ENCODE data around the gene CXCL3. TPM values are rescaled to one million over a fixed set of nuclear protein-coding genes. Genes with fewer than 3 reads are reported as not detected.
"Not testable (repeated sequence)": the region's sequence is repeated elsewhere in the genome, so short reads cannot be mapped to it uniquely, and the experiment has no call there.

The CXCL3 gene
- total and polyA plus RNA-seq, 10 of the 15 experiments (the other 5 are each of a cell fraction or from before 2014, with no cell fraction given): not detected

DNA sequence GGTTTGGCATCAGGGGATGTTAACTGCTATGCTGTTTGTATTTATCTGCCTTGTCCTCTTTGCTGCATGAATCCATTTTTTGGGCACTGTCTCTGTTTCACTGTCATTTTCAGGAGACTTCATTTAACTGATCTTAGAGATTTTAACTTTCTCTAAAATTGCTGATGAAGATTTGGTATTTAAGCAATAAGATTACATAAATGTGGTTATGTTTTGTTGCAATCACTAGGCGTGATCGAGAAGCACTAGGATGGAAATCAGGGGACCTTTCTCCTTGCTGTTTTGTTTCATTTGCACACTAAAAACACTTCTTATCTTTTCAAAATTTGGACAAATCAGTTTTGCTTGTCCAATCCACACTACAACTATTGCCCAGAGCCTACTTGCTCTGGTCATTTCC lies 45.1 kb upstream of the CXCL3 start (continued):
- TF ChIP-seq, protein P1, sequence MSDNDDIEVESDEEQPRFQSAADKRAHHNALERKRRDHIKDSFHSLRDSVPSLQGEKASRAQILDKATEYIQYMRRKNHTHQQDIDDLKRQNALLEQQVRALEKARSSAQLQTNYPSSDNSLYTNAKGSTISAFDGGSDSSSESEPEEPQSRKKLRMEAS (IDR thresholded peaks at IDR 0.05; ENCODE audit: low read depth, low read length): no peak

DNA sequence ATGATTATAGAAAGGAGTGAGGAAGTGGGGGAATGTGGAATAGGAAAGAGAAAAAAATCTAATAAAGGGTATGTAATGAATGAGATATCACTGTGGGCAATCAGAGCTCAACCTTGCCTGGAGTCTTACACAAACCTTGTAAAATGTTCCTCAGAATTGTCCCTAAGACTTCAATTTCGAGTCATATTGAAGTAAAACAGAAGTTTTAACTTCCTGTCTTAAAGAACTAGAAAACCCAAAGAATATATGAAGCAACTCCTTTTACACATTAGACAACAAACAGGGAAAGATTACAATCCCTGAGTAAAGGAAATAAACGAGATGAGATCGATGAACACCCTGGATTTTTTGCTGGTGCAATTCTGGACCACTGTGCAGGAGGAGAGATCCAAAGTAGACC lies 42.5 kb upstream of the CXCL3 start:
- no peaks in the 10 kb centered on the region for H3K79me2 ChIP-seq (ENCODE audit: control insufficient read depth, insufficient read depth, low read length)
- ChIA-PET RAD21 (ENCODE audit: unreplicated experiment) (no interaction called here), CTCF (no interaction called here), POLR2A (no interaction called here), SMC1A (ENCODE audit: uncharacterized antibody, unreplicated experiment) (no interaction called here)
- H4K20me1 ChIP-seq (ENCODE audit: control insufficient read depth, insufficient read depth): no peaks in the 10 kb centered on the region
- ATAC-seq (no peak), FAIRE-seq (no peak), DNase-seq (ENCODE audit: low read depth, low spot score) (no peak)
- WGBS (ENCODE audit: insufficient coverage, insufficient replicate concordance, low lambda C conversion rate, missing lambda C conversion rate): 1% methylated on average over 3 of the region's 3 CpGs
- intact Hi-C loops (cut with micrococcal nuclease; ENCODE audit: unreplicated experiment): no loop called here
- H3K4me2 ChIP-seq (ENCODE audit: control insufficient read depth, insufficient read depth): no peak overlapping the region
- no TSS peak for BruUV-seq (replicated peaks)
- no peak overlapping the region for H3K4me3 ChIP-seq
- H3K27ac ChIP-seq (ENCODE audit: control insufficient read depth, insufficient read depth): no peak overlapping the region
- no peaks in the 10 kb centered on the region for H3K4me1 ChIP-seq (ENCODE audit: control insufficient read depth, insufficient read depth, low read length)
- in situ Hi-C loops (cut with MboI): no loop called here
- H3K9me3 ChIP-seq (replicated peaks; ENCODE audit: control insufficient read depth, insufficient read depth, low read length): no peaks in the 10 kb centered on the region
- no peak overlapping the region for H3K9ac ChIP-seq (ENCODE audit: control insufficient read depth, insufficient read depth, low read length)
- H2AFZ ChIP-seq (ENCODE audit: control insufficient read depth, low read depth, low read length): no peak overlapping the region
- TF ChIP-seq SMC3 (IDR thresholded peaks at IDR 0.05; ENCODE audit: borderline replicate concordance, low read length) (no peak), KLF5 (IDR thresholded peaks at IDR 0.05; ENCODE audit: partially characterized antibody) (no peak), EED (IDR thresholded peaks at IDR 0.05; ENCODE audit: low read depth) (no peak), ZNF622 (IDR thresholded peaks at IDR 0.05) (no peak)
- TF ChIP-seq, protein P2, sequence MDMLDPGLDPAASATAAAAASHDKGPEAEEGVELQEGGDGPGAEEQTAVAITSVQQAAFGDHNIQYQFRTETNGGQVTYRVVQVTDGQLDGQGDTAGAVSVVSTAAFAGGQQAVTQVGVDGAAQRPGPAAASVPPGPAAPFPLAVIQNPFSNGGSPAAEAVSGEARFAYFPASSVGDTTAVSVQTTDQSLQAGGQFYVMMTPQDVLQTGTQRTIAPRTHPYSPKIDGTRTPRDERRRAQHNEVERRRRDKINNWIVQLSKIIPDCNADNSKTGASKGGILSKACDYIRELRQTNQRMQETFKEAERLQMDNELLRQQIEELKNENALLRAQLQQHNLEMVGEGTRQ (IDR thresholded peaks at IDR 0.05; ENCODE audit: borderline replicate concordance, low read depth, low read length): no peak
- TF ChIP-seq, protein P3, sequence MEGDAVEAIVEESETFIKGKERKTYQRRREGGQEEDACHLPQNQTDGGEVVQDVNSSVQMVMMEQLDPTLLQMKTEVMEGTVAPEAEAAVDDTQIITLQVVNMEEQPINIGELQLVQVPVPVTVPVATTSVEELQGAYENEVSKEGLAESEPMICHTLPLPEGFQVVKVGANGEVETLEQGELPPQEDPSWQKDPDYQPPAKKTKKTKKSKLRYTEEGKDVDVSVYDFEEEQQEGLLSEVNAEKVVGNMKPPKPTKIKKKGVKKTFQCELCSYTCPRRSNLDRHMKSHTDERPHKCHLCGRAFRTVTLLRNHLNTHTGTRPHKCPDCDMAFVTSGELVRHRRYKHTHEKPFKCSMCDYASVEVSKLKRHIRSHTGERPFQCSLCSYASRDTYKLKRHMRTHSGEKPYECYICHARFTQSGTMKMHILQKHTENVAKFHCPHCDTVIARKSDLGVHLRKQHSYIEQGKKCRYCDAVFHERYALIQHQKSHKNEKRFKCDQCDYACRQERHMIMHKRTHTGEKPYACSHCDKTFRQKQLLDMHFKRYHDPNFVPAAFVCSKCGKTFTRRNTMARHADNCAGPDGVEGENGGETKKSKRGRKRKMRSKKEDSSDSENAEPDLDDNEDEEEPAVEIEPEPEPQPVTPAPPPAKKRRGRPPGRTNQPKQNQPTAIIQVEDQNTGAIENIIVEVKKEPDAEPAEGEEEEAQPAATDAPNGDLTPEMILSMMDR (IDR thresholded peaks at IDR 0.05 in 2 of 3, conservative IDR thresholded peaks at IDR 0.05 in 1 of 3; ENCODE audit: control insufficient read depth in 2 of 3, extremely low read depth in 1 of 3, insufficient read depth in 1 of 3, low read depth in 3 of 3, low read length in 3 of 3): no peak
- TF ChIP-seq, protein P4, sequence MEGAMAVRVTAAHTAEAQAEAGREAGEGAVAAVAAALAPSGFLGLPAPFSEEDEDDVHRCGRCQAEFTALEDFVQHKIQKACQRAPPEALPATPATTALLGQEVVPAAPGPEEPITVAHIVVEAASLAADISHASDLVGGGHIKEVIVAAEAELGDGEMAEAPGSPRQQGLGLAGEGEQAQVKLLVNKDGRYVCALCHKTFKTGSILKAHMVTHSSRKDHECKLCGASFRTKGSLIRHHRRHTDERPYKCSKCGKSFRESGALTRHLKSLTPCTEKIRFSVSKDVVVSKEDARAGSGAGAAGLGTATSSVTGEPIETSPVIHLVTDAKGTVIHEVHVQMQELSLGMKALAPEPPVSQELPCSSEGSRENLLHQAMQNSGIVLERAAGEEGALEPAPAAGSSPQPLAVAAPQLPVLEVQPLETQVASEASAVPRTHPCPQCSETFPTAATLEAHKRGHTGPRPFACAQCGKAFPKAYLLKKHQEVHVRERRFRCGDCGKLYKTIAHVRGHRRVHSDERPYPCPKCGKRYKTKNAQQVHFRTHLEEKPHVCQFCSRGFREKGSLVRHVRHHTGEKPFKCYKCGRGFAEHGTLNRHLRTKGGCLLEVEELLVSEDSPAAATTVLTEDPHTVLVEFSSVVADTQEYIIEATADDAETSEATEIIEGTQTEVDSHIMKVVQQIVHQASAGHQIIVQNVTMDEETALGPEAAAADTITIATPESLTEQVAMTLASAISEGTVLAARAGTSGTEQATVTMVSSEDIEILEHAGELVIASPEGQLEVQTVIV (IDR thresholded peaks at IDR 0.05; ENCODE audit: borderline replicate concordance, partially characterized antibody): no peak
- H3K36me3 ChIP-seq (ENCODE audit: control insufficient read depth in 2 of 2, insufficient read depth in 2 of 2, low read length in 1 of 2): no peaks in the 10 kb centered on the region
- H3K27me3 ChIP-seq (replicated peaks in 1 of 2; ENCODE audit: control insufficient read depth in 2 of 2, insufficient read depth in 2 of 2, low read length in 1 of 2): no peaks in the 10 kb centered on the region

DNA sequence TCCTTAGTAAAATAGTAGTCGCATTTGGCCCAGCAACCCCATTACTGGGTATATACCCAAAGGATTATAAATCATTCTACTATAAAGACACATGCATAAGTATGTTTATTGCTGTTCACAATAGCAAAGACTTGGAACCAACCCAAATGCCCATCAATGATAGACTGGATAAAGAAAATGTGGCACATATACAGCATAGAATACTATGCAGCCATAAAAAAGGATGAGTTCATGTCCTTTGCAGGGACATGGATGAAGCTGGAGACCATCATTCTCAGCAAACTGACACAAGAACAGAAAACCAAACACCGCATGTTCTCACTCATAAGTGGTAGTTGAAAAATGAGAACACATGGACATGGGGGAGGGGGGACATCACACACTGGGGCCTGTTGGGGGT lies 41.9 kb upstream of the CXCL3 start:
- H3K79me2 ChIP-seq (ENCODE audit: control insufficient read depth, insufficient read depth, low read length); H3K4me1 ChIP-seq (ENCODE audit: control insufficient read depth, insufficient read depth, low read length); H4K20me1 ChIP-seq (ENCODE audit: control insufficient read depth, insufficient read depth); H3K4me2 ChIP-seq (ENCODE audit: control insufficient read depth, insufficient read depth); H2AFZ ChIP-seq (ENCODE audit: control insufficient read depth, low read depth, low read length); H3K27me3 ChIP-seq (replicated peaks in 1 of 2; ENCODE audit: control insufficient read depth in 2 of 2, insufficient read depth in 2 of 2, low read length in 1 of 2); H3K9me3 ChIP-seq (replicated peaks; ENCODE audit: control insufficient read depth, insufficient read depth, low read length); intact Hi-C loops (cut with micrococcal nuclease; ENCODE audit: unreplicated experiment); in situ Hi-C loops (cut with MboI); SMC1A ChIA-PET (ENCODE audit: uncharacterized antibody, unreplicated experiment); H3K27ac ChIP-seq (ENCODE audit: control insufficient read depth, insufficient read depth); ATAC-seq; RAD21 ChIA-PET (ENCODE audit: unreplicated experiment); H3K9ac ChIP-seq (ENCODE audit: control insufficient read depth, insufficient read depth, low read length); POLR2A ChIA-PET; H3K4me3 ChIP-seq; CTCF ChIA-PET; H3K36me3 ChIP-seq (ENCODE audit: control insufficient read depth in 2 of 2, insufficient read depth in 2 of 2, low read length in 1 of 2); FAIRE-seq; BruUV-seq (replicated peaks); DNase-seq (ENCODE audit: low read depth, low spot score): not testable (repeated sequence)
- 50% methylated on average over 2 of the region's 2 CpGs for WGBS (ENCODE audit: insufficient coverage, insufficient replicate concordance, low lambda C conversion rate, missing lambda C conversion rate)
